GM19035 (cell line): Measurements from ENCODE around the gene PEAK1.

Experiments
- ATAC-seq: cut with Tn5 transposase; IDR thresholded peaks from one replicate; pipeline ENCODE4 v1.9.1; 2021; ENCODE audit not compliant: unreplicated experiment

PEAK1 gene

DNA sequence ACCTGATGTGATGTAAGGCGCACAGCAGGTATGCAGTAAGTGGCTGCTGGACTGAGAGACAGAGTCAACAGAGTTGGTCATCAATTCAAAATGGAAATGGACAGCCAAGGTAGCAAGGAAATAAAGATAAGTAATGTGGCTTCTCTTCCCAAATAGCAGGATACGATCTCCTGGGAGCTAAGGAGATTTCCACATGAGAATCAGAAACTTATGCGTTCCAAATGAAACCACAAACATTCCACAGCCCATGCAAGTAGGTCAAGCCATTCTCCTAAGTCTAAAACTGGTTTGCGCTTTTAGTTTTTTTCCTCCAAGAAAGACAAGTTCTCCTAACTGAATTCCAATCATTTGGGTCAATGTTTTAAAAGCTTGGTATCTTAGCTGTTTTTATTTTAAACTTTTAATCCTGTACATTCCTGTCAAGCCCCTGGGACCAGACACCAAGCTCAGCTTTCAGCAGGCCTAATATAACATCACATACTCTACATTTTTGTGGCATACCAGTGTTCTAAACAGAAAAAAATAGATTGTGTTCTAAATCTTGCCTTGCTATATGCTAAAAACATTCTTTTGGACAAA lies 275.3 kb downstream of the PEAK1 start:
- no peak for ATAC-seq

- no peak for ATAC-seq
Observed at GRCh38 chr15:77144026-77144425, 275.9 kb downstream of the PEAK1 start.

DNA sequence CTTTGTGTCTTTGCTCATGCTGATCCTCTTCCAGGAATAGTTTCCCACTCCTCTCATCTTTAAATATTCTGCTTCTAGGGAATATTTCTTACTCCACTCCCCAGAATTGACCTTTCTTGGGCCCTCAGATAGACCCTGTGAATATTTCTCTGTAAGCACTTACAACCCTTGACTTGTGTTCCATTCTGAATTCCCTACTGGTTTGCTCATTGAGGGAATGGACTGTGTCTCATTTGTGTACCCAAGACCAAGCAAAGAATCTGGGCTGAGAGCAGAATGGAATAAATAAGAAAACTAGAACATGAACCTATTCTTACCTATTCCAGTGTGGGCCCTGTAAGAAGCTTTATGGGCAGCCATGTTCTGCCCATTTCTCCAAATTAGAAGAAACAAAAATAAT lies 276.3 kb downstream of the PEAK1 start:
- ATAC-seq = no peak

DNA sequence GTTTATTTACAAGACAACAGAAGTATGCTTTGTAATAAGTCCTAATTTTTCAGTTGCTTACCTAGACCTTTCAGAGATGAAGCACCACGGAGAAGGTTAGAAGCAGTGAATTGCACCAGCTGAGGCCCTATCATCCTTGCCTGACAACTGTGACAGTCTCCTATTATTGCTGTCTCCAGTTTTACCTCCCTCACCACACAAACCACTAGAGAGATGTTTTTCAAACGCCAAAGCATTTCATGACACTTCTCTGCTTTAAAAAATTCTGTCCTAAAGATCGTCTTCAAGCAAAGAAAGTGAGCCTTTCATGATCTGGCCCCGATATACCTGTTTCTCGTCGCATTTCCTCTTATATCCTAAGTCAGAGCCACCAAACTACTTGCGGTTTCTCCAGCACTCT lies 276.7 kb downstream of the PEAK1 start:
- ATAC-seq = no peak

- ATAC-seq = no peak
Observed at GRCh38 chr15:77140220-77140619, 279.7 kb downstream of the PEAK1 start.

GRCh38 chr15:77139312-77139711 lies 280.6 kb downstream of the PEAK1 start:
- no peak for ATAC-seq

DNA sequence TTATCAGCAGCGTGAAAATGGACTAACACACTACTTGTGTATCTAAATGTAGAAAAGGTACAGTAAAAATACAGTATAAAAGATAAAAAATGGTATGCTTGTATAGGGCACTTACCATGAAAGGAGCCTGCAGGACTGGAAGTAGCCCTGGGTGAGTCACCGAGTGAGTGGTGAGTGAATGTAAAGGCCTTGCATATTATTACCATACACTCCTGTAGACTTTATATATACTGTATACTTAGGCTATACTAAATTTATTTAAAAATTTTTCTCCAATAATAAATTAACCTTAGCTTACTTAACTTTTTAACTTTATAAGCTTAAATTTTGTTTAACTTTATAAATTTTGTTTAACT lies 281.8 kb downstream of the PEAK1 start:
- no peak for ATAC-seq

DNA sequence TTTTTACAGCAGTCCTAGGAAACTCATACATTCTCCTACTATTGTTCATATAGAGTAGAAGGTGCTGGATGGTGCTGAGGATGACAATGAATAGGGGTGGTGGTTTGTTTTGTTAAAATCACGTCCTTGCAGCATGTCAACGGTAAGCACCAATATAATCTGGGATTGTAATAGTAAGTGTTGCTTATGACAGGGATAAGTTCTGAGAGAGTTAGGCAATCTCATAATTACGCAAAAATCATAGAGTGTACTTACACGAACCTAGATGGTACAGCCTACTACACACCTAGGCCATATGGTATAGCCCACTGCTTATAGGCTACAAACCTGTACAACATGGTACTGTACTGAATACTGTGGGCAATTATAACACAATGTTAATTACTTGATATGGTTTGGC lies 284.7 kb downstream of the PEAK1 start:
- ATAC-seq = no peak

DNA sequence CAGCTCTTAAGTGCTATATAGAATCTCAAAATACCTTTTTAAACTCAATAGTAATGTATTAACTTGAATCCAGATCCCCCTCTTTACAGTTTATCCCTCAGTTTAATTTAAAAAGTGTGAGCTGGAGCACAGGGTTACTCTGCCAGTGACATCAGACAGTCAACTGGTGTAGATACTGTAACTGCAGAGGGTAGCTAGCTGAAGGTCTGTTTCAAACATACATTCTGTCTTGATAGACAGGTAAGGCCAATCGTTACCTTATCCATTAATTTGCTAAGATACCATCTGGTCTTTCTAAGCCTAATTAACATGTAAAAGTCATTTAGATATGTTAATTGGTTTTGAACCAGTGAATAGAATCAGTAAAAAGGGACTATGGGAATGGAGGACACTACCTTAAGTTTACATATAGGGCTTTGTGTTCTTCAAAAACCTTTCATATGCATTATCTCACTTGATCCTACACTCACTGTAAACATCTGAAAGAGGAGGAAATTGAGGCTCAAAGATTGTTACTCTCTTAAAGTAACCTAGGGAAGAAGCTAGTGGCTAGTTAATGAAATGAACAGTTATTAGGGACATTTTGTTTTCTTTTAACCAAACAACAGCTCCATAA lies 289.5 kb downstream of the PEAK1 start:
- ATAC-seq = no peak

- ATAC-seq = no peak
Observed at GRCh38 chr15:77127626-77128025, 292.3 kb downstream of the PEAK1 start.

- ATAC-seq = no peak
Observed at GRCh38 chr15:77126529-77127326, 293.2 kb downstream of the PEAK1 start.

GRCh38 chr15:77123854-77124253 lies 296.1 kb downstream of the PEAK1 start:
- no peak for ATAC-seq

DNA sequence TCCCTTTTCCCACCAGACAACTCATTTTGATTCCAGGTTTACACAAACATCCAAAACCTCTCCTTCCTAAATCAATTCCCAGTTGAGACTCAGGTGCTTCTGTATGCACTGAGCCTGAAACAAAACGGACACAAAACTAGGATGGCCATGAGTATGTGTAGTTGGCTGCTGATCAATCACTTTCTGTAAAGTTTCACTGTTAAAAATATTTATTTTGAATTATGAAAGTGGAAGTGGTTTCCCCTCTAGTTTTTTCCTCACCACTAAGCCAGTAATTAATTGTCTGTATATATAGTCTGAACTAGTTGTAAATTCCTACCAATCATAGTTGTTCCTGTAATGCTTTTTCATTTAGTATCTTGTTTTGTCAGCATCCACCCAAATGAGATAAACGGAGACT lies 297.3 kb downstream of the PEAK1 start:
- ATAC-seq = no peak

DNA sequence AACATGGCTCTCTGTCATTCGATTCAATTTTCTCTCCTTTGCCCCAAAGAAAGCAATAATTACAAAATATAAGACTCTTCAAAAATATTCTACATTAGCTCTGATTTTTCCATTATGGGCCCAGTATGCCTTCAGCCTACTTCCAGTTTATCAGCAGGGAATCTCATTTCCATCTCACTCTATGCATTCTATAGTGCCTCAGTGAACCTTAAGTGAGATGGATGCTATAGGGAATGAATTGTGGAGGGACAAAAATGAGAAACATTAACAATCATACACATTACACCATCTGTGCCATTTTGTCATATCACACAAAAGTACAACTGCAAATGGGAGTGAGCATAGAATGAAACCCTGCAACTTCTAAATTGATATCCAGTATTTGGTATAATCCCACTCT lies 298.3 kb downstream of the PEAK1 start:
- ATAC-seq = no peak

- ATAC-seq = no peak
Observed at GRCh38 chr15:77120576-77120975, 299.3 kb downstream of the PEAK1 start.

GRCh38 chr15:77119446-77119845 lies 300.5 kb downstream of the PEAK1 start:
- no peak for ATAC-seq

DNA sequence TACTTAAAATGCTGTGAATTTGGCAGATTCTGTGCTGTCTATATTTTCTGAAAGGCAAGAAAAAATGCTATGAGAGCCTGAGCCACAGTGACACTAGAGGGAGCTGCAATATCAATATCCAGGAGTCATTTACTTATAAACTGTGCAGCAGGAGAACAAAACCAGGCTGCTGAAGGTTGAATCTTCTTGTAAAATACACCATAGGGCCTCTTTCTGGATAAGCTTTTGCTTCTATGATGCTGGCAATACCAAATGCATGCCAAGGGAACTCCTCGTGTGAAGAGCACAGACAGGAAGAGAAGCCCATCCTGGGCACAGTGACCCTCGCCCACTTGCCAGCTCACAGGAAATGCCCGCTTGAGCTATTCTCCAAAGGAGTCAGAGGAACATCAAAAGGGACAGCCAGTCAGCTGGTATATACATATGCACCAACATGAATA lies 301.0 kb downstream of the PEAK1 start:
- ATAC-seq = no peak

DNA sequence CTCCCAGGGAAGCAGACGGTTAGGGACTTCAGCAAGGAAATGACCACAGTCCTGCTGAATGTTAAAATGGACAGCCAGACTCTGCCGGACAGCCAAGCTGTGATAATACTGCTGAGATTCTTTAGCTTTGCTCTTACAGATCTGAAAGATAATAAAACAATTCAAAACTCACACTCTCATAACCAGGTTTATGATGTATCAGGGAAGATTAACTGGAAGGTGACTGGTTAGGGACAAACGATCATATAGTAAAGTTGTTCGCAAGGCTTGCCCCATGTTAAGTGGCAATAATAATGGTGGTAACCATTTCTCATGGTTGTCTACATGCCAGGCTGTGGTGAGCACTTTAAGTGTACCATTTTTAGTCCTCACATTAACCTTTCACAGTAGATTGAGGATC lies 304.7 kb downstream of the PEAK1 start:
- ATAC-seq = no peak

DNA sequence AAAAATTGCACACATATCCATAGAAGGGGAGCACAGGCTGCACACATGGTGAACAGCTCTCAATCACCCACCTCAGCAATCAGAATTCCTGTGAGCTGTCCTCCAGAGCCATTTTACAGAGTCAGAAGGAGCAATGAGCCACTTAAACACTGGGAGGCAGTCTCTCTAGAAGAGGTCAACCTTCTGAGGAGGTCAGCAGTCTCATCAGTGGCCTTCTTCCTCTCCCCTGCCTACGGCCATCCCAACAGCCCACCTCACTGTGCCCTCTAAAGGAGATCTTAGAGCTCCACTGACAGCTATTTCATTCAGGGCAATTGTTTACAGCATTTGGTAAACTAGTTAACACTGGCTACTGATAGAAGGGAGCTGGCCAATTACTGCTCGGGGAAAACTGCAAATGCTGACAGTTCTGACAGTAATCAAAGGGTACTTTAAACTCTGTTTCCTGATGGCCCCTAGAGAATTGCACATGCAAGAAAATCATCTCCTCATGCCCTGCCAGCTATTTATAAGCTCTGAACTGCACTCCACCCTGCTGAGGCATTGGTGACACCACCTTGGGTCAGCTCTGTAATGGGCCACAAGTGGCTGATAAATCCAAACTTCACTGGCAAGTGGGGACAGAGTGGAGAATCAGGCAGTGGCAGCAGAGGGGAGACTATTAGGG lies 306.9 kb downstream of the PEAK1 start:
- ATAC-seq = no peak

GRCh38 chr15:77111789-77112188 lies 308.1 kb downstream of the PEAK1 start:
- ATAC-seq = no peak

DNA sequence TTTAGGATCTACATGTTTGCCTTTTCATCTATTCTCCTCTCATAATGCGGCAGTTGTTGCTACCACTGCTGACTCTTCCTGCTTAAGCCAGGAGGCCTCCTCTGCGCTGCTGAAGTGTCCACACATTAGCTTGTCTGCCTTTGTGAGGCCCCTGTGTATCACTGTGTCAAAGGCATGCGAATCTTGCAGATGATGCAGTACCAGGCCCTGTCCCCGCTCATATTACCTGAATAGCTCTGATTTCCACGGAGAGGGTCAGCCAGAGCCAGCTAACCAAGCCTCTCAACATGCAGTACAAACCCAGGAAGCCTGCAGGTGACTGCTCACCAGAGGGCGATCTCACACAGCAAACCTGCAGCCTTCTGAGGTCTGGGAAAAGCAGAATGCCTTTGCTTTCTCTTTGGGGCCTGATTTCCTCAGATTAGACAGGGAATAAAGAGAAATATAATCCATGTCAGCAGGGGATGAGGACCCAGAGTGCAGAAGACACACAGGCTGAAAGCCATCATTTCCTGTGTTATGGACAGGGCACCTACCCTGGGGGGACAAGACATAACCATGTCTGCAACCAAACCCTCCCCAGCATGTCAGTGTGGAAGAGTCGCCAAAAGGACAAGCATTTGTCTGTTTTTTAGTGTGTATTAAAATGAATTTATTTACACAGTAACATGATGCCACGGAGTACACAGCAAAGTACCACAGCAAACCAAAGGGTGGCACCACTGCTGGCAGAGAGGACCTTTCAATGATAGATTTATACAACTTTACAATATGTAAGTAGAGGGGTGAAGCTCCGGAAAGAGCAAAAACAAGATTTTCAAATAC lies 312.2 kb downstream of the PEAK1 start:
- ATAC-seq = no peak
